ENCODE measurements around the gene ESF1. TPM values are rescaled to one million over a fixed set of nuclear protein-coding genes. Genes with fewer than 3 reads are reported as not detected.

The ESF1 gene
- total RNA-seq, 4 donors from 2014 or later: 12.8 to 16.2 (median 14.6) TPM

GRCh38 chr20:13678944-13679343 lies 105.8 kb downstream of the ESF1 start:
- Histone ChIP-seq H3K27ac (no peak overlapping the region), H3K9me3 (no peaks in the 10 kb centered on the region), H3K4me3 (no peak overlapping the region), H3K4me1 (no peaks in the 10 kb centered on the region), H3K36me3 (no peaks in the 10 kb centered on the region), H3K27me3 (no peaks in the 10 kb centered on the region)
- no peak for ATAC-seq
- TF ChIP-seq EP300 (IDR thresholded peaks at IDR 0.05) (no peak), POLR2A (IDR thresholded peaks at IDR 0.05) (no peak)
- 50 to 71% methylated on average over 1 of the region's 1 CpG for WGBS, 2 donors (ENCODE audit: low coverage in 1 of 2)

- Histone ChIP-seq H3K4me1 (peaks cover 0 to 3% (median 0%) of the 10 kb centered on the region in 3 donors), H3K36me3 (no peaks in the 10 kb centered on the region), H3K9me3 (no peaks in the 10 kb centered on the region), H3K27me3 (no peaks in the 10 kb centered on the region), H3K27ac (no peak overlapping the region), H3K4me3 (no peak overlapping the region)
- ATAC-seq: no peak
- TF ChIP-seq POLR2AphosphoS5 (IDR thresholded peaks at IDR 0.05) (no peak), POLR2A (IDR thresholded peaks at IDR 0.05) (no peak), EP300 (IDR thresholded peaks at IDR 0.05) (no peak), CTCF (IDR thresholded peaks at IDR 0.05) (no peak)
- WGBS, 2 donors (ENCODE audit: low coverage in 1 of 2): 76 to 79% methylated on average over 4 of the region's 4 CpGs
Measured at GRCh38 chr20:13677241-13677640, 107.5 kb downstream of the ESF1 start.

- no peak for TF ChIP-seq POLR2AphosphoS5 (IDR thresholded peaks at IDR 0.05)
- TF ChIP-seq POLR2A (IDR thresholded peaks at IDR 0.05): no peak
- TF ChIP-seq CTCF (IDR thresholded peaks at IDR 0.05): no peak
- TF ChIP-seq EP300 (IDR thresholded peaks at IDR 0.05): no peak
- Histone ChIP-seq H3K27me3 (no peaks in the 10 kb centered on the region), H3K4me3 (no peak overlapping the region), H3K36me3 (no peaks in the 10 kb centered on the region), H3K4me1 (peaks cover 0 to 8% (median 0%) of the 10 kb centered on the region in 3 donors), H3K9me3 (no peaks in the 10 kb centered on the region), H3K27ac (no peak overlapping the region)
- WGBS, 2 donors (ENCODE audit: low coverage in 1 of 2): no CpG with 5 or more reads among the region's 3 CpGs
- ATAC-seq: no peak
Measured at GRCh38 chr20:13676682-13677081, 108.0 kb downstream of the ESF1 start.

- ATAC-seq: peak; percentile 38
- Histone ChIP-seq H3K9me3 (no peaks in the 10 kb centered on the region), H3K4me1 (peaks cover 0 to 15% (median 3%) of the 10 kb centered on the region in 3 donors), H3K4me3 (no peak overlapping the region), H3K27ac (peak overlapping the region in 1 of 4 donors; percentile 23), H3K36me3 (no peaks in the 10 kb centered on the region), H3K27me3 (no peaks in the 10 kb centered on the region)
- WGBS, 2 donors (ENCODE audit: low coverage in 1 of 2): 44 to 65% methylated on average over 3 of the region's 3 CpGs
- no peak for TF ChIP-seq EP300 (IDR thresholded peaks at IDR 0.05)
- TF ChIP-seq POLR2A (IDR thresholded peaks at IDR 0.05): no peak
- TF ChIP-seq POLR2AphosphoS5 (IDR thresholded peaks at IDR 0.05): no peak
- TF ChIP-seq CTCF (IDR thresholded peaks at IDR 0.05): no peak
Measured at GRCh38 chr20:13672690-13673089, 112.0 kb downstream of the ESF1 start.

- peak; percentile 61 for ATAC-seq
- 10 to 11% methylated on average over 1 of the region's 1 CpG for WGBS, 2 donors (ENCODE audit: low coverage in 1 of 2)
- Histone ChIP-seq H3K27ac (peak overlapping the region in 2 of 4 donors; percentile 14 to 23), H3K27me3 (no peaks in the 10 kb centered on the region), H3K36me3 (no peaks in the 10 kb centered on the region), H3K4me1 (peaks cover 0 to 15% (median 3%) of the 10 kb centered on the region in 3 donors), H3K9me3 (no peaks in the 10 kb centered on the region), H3K4me3 (no peak overlapping the region)
- TF ChIP-seq POLR2AphosphoS5 (IDR thresholded peaks at IDR 0.05): no peak
- TF ChIP-seq EP300 (IDR thresholded peaks at IDR 0.05): no peak
- TF ChIP-seq POLR2A (IDR thresholded peaks at IDR 0.05): no peak
- TF ChIP-seq CTCF (IDR thresholded peaks at IDR 0.05): no peak
Measured at GRCh38 chr20:13671916-13672378, 112.8 kb downstream of the ESF1 start.
